HG03575 (cell line): ENCODE data around the gene PRKCA.

Experiments
- ATAC-seq: cut with Tn5 transposase; IDR thresholded peaks from one replicate; pipeline ENCODE4 v1.9.1; 2021; ENCODE audit not compliant: unreplicated experiment, insufficient number of reproducible peaks, low FRiP score; ENCODE audit errors: extremely low read depth

The PRKCA gene

GRCh38 chr17:66834426-66834918 is 532.1 kb downstream of the PRKCA start:
- ATAC-seq: no peak

GRCh38 chr17:66834919-66835454 is 532.6 kb downstream of the PRKCA start, which contains the start of gene CACNG5:
CACNG5 (plus strand) TSS chr17:66835117; CDS start chr17:66877333, 42,216 bp downstream.
- no peak for ATAC-seq

GRCh38 chr17:66835476-66835875 is 533.1 kb downstream of the PRKCA start:
- ATAC-seq: no peak

- ATAC-seq: no peak
These were observed 533.9 kb downstream of the PRKCA start for GRCh38 chr17:66836063-66837005.

- ATAC-seq: no peak
These were observed 534.8 kb downstream of the PRKCA start for GRCh38 chr17:66837226-66837625.

- no peak for ATAC-seq
These were observed 535.7 kb downstream of the PRKCA start for GRCh38 chr17:66837885-66838665.

- no peak for ATAC-seq
These were observed 537.2 kb downstream of the PRKCA start for GRCh38 chr17:66839616-66840015.

- ATAC-seq: no peak
These were observed 537.6 kb downstream of the PRKCA start for GRCh38 chr17:66840061-66840460.

GRCh38 chr17:66841328-66841727 is 538.9 kb downstream of the PRKCA start:
- ATAC-seq: no peak

GRCh38 chr17:66841744-66842143 is 539.3 kb downstream of the PRKCA start:
- ATAC-seq: no peak

- ATAC-seq: no peak
These were observed 540.1 kb downstream of the PRKCA start for GRCh38 chr17:66842505-66842904.

GRCh38 chr17:66842959-66843358 is 540.5 kb downstream of the PRKCA start:
- no peak for ATAC-seq

GRCh38 chr17:66843627-66844026 is 541.2 kb downstream of the PRKCA start:
- ATAC-seq: no peak

- no peak for ATAC-seq
These were observed 545.3 kb downstream of the PRKCA start for GRCh38 chr17:66847704-66848103.

- no peak for ATAC-seq
These were observed 546.1 kb downstream of the PRKCA start for GRCh38 chr17:66848496-66848895.

- ATAC-seq: no peak
These were observed 546.7 kb downstream of the PRKCA start for GRCh38 chr17:66849032-66849655.

- no peak for ATAC-seq
These were observed 547.6 kb downstream of the PRKCA start for GRCh38 chr17:66849851-66850580.

- ATAC-seq: no peak
These were observed 548.3 kb downstream of the PRKCA start for GRCh38 chr17:66850692-66851091.
